H1 (cell line): ENCODE results near the gene TNNI2. TPM values are rescaled to one million over a fixed set of nuclear protein-coding genes. Genes with fewer than 3 reads are reported as not detected.

Experiments used
- CTCF ChIA-PET: fragments of 300-600 bp; sonication (Branson Sonifier 250); formaldehyde crosslinking; loops from one replicate; lab custom pipeline; 2021; ENCODE audit not compliant: partially characterized antibody; lab: Charles Lee
- POLR2A ChIA-PET: fragments of 300-600 bp; sonication (Branson Sonifier 250); formaldehyde crosslinking; loops from one replicate; lab custom pipeline; 2021; ENCODE audit warnings: inconsistent platforms; ENCODE audit not compliant: partially characterized antibody; lab: Charles Lee
- DNase-seq, 2 experiments: peaks; one replicate each; pipeline versions ENCODE4 v3.0.0 to v3.0.0-alpha.2; 2010 to 2022; ENCODE audit warnings: low spot score in 2 of 2, low read depth in 1 of 2, mixed read lengths in 1 of 2
- FAIRE-seq: peaks from 2 replicates; lab custom pipeline; 2011; peaks lifted over from hg19 to GRCh38; lab: Jason Lieb, UNC
- H2AFZ ChIP-seq: 2 replicates; pipeline ENCODE4 v1.8.1; 2012; ENCODE audit warnings: low read length, inconsistent platforms
- H2AK5ac ChIP-seq: 2 replicates; pipeline ENCODE4 v1.6.1; 2013; ENCODE audit warnings: low read depth, low read length
- H2BK120ac ChIP-seq: replicated peaks from 2 replicates; pipeline ENCODE3; 2013; ENCODE audit warnings: low read depth, low read length, inconsistent platforms
- H2BK12ac ChIP-seq: 2 replicates; pipeline ENCODE4 v1.6.1; 2013; ENCODE audit warnings: low read depth, low read length
- H2BK15ac ChIP-seq: 2 replicates; pipeline ENCODE4 v1.6.1; 2013; ENCODE audit warnings: low read length
- H2BK20ac ChIP-seq: 2 replicates; pipeline ENCODE4 v1.6.1; 2013; ENCODE audit warnings: low read length
- H2BK5ac ChIP-seq: 2 replicates; pipeline ENCODE4 v1.6.1; 2013; ENCODE audit warnings: low read depth, low read length
- H3K14ac ChIP-seq: 2 replicates; pipeline ENCODE4 v1.6.1; 2013; ENCODE audit warnings: inconsistent platforms; ENCODE audit not compliant: insufficient read length
- H3K18ac ChIP-seq: 2 replicates; pipeline ENCODE4 v1.6.1; 2013; ENCODE audit warnings: low read length; ENCODE audit errors: extremely low read depth
- H3K23ac ChIP-seq: 2 replicates; pipeline ENCODE4 v1.6.1; 2013; ENCODE audit warnings: inconsistent platforms; ENCODE audit not compliant: insufficient read length
- H3K23me2 ChIP-seq: 2 replicates; pipeline ENCODE4 v1.6.1; 2013; ENCODE audit warnings: low read depth, low read length
- H3K27ac ChIP-seq: 2 replicates; pipeline ENCODE4 v1.6.1; 2011; ENCODE audit warnings: low read depth, low read length, inconsistent platforms
- H3K27me3 ChIP-seq, 4 experiments: replicated peaks in 1 of 4; 1 replicate in 1 of 4; 2 replicates in 3 of 4; pipeline versions ENCODE4 v1.6.1 to v1.8.1; 2011 to 2013; ENCODE audit warnings: low read length in 3 of 4, mild to moderate bottlenecking in 3 of 4, inconsistent platforms in 2 of 4, mixed read lengths in 2 of 4, moderate library complexity in 1 of 4; ENCODE audit not compliant: control insufficient read depth in 3 of 4, insufficient read depth in 3 of 4; ENCODE audit errors: extremely low read depth in 1 of 4
- H3K36me3 ChIP-seq, 4 experiments: 2 replicates each; pipeline versions ENCODE4 v1.6.1 to v1.8.1; 2011 to 2013; ENCODE audit warnings: mild to moderate bottlenecking in 4 of 4, low read length in 3 of 4, moderate library complexity in 2 of 4, control low read depth in 1 of 4, inconsistent platforms in 1 of 4; ENCODE audit not compliant: insufficient read depth in 4 of 4, control insufficient read depth in 2 of 4
- H3K4ac ChIP-seq: replicated peaks from 2 replicates; pipeline ENCODE3; 2013; ENCODE audit warnings: low read length, low read depth, mixed read lengths, inconsistent platforms; ENCODE audit not compliant: insufficient read length
- H3K4me1 ChIP-seq, 4 experiments: replicated peaks in 1 of 4; 1 replicate in 1 of 4; 2 replicates in 3 of 4; pipeline versions ENCODE4 v1.6.1 to v1.8.1; 2011 to 2013; ENCODE audit warnings: low read length in 3 of 4, inconsistent platforms in 2 of 4, mixed read lengths in 1 of 4; ENCODE audit not compliant: insufficient read depth in 4 of 4, control insufficient read depth in 3 of 4
- H3K4me2 ChIP-seq, 2 experiments: 2 replicates each; pipeline versions ENCODE4 v1.6.1 to v1.8.1; 2011 to 2013; ENCODE audit warnings: low read depth in 2 of 2, low read length in 2 of 2, control low read depth in 1 of 2, inconsistent platforms in 1 of 2, mild to moderate bottlenecking in 1 of 2; ENCODE audit not compliant: insufficient read depth in 1 of 2
- H3K4me3 ChIP-seq, 4 experiments: fragments of 200-600, 300-600 bp in 1 of 4; sonication (generic), shearing (Covaris generic), sonication (Bioruptor Twin) in 1 of 4; 2 replicates each; pipeline versions ENCODE4 v1.5.1 to v1.8.1; 2011 to 2016; ENCODE audit warnings: low read length in 4 of 4, low read depth in 3 of 4, control low read depth in 2 of 4, inconsistent platforms in 2 of 4, mild to moderate bottlenecking in 2 of 4, mixed read lengths in 1 of 4, moderate library complexity in 1 of 4; ENCODE audit not compliant: insufficient read depth in 2 of 4; ENCODE audit errors: extremely low read depth in 1 of 4
- H3K56ac ChIP-seq: replicated peaks from 2 replicates; pipeline ENCODE3; 2013; ENCODE audit warnings: low read depth, mild to moderate bottlenecking, mixed read lengths, low read length, inconsistent platforms; ENCODE audit not compliant: insufficient read length
- H3K79me1 ChIP-seq: 2 replicates; pipeline ENCODE4 v1.6.1; 2013; ENCODE audit warnings: low read depth, low read length, control low read depth
- H3K79me2 ChIP-seq, 2 experiments: 2 replicates each; pipeline versions ENCODE4 v1.6.1 to v1.8.1; 2012 to 2013; ENCODE audit warnings: low read length in 2 of 2, mild to moderate bottlenecking in 2 of 2, inconsistent platforms in 1 of 2; ENCODE audit not compliant: insufficient read depth in 2 of 2, control insufficient read depth in 1 of 2
- H3K9ac ChIP-seq, 4 experiments: replicated peaks in 1 of 4; 1 replicate in 1 of 4; 2 replicates in 3 of 4; pipeline versions ENCODE4 v1.6.1 to v1.8.1; 2011 to 2013; ENCODE audit warnings: low read depth in 3 of 4, low read length in 3 of 4, control low read depth in 2 of 4, mild to moderate bottlenecking in 2 of 4, moderate library complexity in 2 of 4, inconsistent platforms in 1 of 4; ENCODE audit errors: extremely low read depth in 1 of 4
- H3K9me3 ChIP-seq, 2 experiments: 2 replicates each; pipeline versions ENCODE4 v1.6.1 to v1.8.1; 2012 to 2013; ENCODE audit warnings: mild to moderate bottlenecking in 2 of 2, moderate library complexity in 2 of 2, control low read depth in 1 of 2, inconsistent platforms in 1 of 2, low read depth in 1 of 2, low read length in 1 of 2, mixed read lengths in 1 of 2; ENCODE audit not compliant: insufficient read depth in 2 of 2
- H4K20me1 ChIP-seq, 2 experiments: replicated peaks in 1 of 2; 2 replicates each; pipeline versions ENCODE3 to v1.8.1; 2011 to 2013; ENCODE audit warnings: inconsistent platforms in 2 of 2, low read length in 2 of 2, mild to moderate bottlenecking in 1 of 2; ENCODE audit not compliant: insufficient read depth in 2 of 2, control insufficient read depth in 1 of 2
- H4K5ac ChIP-seq: 2 replicates; pipeline ENCODE4 v1.6.1; 2013; ENCODE audit warnings: low read length, low read depth, mixed read lengths, inconsistent platforms; ENCODE audit not compliant: insufficient read length
- H4K8ac ChIP-seq: 2 replicates; pipeline ENCODE4 v1.8.0; 2013; ENCODE audit warnings: mild to moderate bottlenecking, moderate library complexity, low read length, inconsistent platforms; ENCODE audit not compliant: insufficient read depth; ENCODE audit errors: extremely low read depth
- H4K91ac ChIP-seq: replicated peaks from 2 replicates; pipeline ENCODE3; 2013; ENCODE audit warnings: low read length, mixed read lengths, inconsistent platforms; ENCODE audit not compliant: insufficient read length
- ASH2L ChIP-seq: fragments of 200-600, 300-600 bp; sonication (generic); IDR thresholded peaks from one replicate; pipeline ENCODE4 v1.7.1; 2017; ENCODE audit warnings: low read length
- BRCA1 ChIP-seq: IDR thresholded peaks from 2 replicates; pipeline ENCODE4 v1.6.1; 2012; ENCODE audit warnings: low read depth, low read length, improper control_type of control experiment
- JUN ChIP-seq: IDR thresholded peaks from 2 replicates; pipeline ENCODE4 v1.6.1; 2011; ENCODE audit warnings: low read depth, mild to moderate bottlenecking, improper control_type of control experiment, low read length
- POLR2AphosphoS5 ChIP-seq: IDR thresholded peaks from 2 replicates; pipeline ENCODE4 v1.6.1; 2011; ENCODE audit warnings: low read depth, low read length
- POU5F1 ChIP-seq: IDR thresholded peaks from 2 replicates; pipeline ENCODE4 v1.6.1; 2011; ENCODE audit warnings: low read depth, mild to moderate bottlenecking, low read length, moderate library complexity
- RNF2 ChIP-seq: fragments of 200-900, 300-1000 bp; sonication (generic); IDR thresholded peaks from 2 replicates; pipeline ENCODE4 v1.7.1; 2016; ENCODE audit warnings: borderline replicate concordance, low read depth, mild to moderate bottlenecking, antibody characterized with exemption, low read length; ENCODE audit not compliant: poor library complexity, severe bottlenecking; ENCODE audit errors: missing control alignments
- SAP30 ChIP-seq: fragments of 300-600 bp; sonication (generic); IDR thresholded peaks from 2 replicates; pipeline ENCODE4 v1.7.1; 2012; ENCODE audit warnings: low read length, moderate library complexity, mild to moderate bottlenecking, inconsistent platforms; ENCODE audit not compliant: insufficient read depth, insufficient replicate concordance
- TAF7 ChIP-seq: optimal IDR thresholded peaks from 2 replicates; pipeline ENCODE3; 2011; ENCODE audit warnings: low read depth, mild to moderate bottlenecking, inconsistent platforms, low read length, moderate library complexity, borderline replicate concordance
- WGBS, 2 experiments: shearing (Covaris generic) in 1 of 2; methylation state at CpG; one replicate each; pipeline versions ENCODE4 v1.1.6 to v1.1.7; 2013 to 2015; ENCODE audit warnings: low lambda C conversion rate in 2 of 2, mixed read lengths in 2 of 2, inconsistent platforms in 1 of 2, low coverage in 1 of 2, missing lambda C conversion rate in 1 of 2; ENCODE audit not compliant: insufficient replicate concordance in 2 of 2, insufficient coverage in 1 of 2, insufficient read length in 1 of 2; ENCODE audit errors: extremely low coverage in 1 of 2, missing lambda C conversion rate in 1 of 2; 5-methylcytosine and 5-hydroxymethylcytosine counted together
- polyA plus RNA-seq, 7 experiments: library from polyadenylated mRNA; depleted of rRNA in 3 of 7; stranded (reverse) in 5 of 7; unstranded in 2 of 7; fragments of >200 nt in 5 of 7; fragments of 200-250 nt in 2 of 7; gene quantifications; 1 replicate in 5 of 7; 2 replicates in 1 of 7; 4 replicates in 1 of 7; pipeline versions ENCODE4 v1.2.1 to v1.2.3, GENCODE V29; 2011 to 2013; ENCODE audit warnings: missing spikeins in 2 of 7, mixed read lengths in 2 of 7
- total RNA-seq: library from RNA; stranded (reverse); fragmentation: NEBNext Ultra II Directional; extraction: Animal tissue kit (Norgen Biotek cat#: 25700); gene quantifications from 2 replicates; pipeline ENCODE4 v1.2.1, GENCODE V29; 2021
- TF ChIP-seq, protein P1 (sequence below): IDR thresholded peaks from 2 replicates; pipeline ENCODE4 v1.6.1; 2011; ENCODE audit warnings: low read length, improper control_type of control experiment

The TNNI2 gene
- total and polyA plus RNA-seq, 2 of the 8 experiments (the other 6 are each of a cell fraction or from before 2014, with no cell fraction given) = not detected

DNA sequence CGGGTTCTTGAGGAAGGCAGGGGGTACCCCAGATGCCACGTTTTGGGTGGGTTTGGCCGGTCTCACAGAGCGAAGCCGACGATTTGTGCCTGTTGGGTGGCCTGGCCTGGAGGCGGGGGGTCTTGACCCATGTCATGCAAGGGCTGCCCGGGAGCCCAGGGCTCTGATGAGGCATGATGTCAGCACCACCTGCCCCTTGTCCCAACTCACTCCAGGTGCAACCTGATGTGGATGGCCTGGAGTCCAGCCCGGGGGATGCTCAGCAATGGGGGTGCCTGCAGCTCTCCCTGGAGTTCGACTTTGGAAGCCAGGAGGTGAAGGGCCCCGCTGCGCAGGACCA, 3.1 kb upstream of the TNNI2 start:
- H4K20me1 ChIP-seq = no peaks in the 10 kb centered on the region

More for the DNA sequence above, 3.1 kb upstream of the TNNI2 start:
- 0 out of 2 replicates have a peak overlapping the region, but pooled peaks have one; percentile 21 for H4K8ac ChIP-seq
- no peak overlapping the region; the same call in 1 of the 2 replicates for H3K18ac ChIP-seq
- no peak overlapping the region for H2BK12ac ChIP-seq
- H3K4me1 ChIP-seq = peaks cover 0 to 4% (median 2%) of the 10 kb centered on the region in 4 experiments; a peak in 4 of 7 replicates
- H2AK5ac ChIP-seq = no peak overlapping the region
- H3K14ac ChIP-seq = no peak overlapping the region
- FAIRE-seq (no peak), DNase-seq (no peak)
- H3K9me3 ChIP-seq = no peaks in the 10 kb centered on the region
- whole genome bisulfite sequencing, 2 experiments = 96% methylated on average over 10 of the region's 12 CpGs; no CpG with 5 or more reads in 1 of the 2 experiments
- no peaks in the 10 kb centered on the region for H3K23me2 ChIP-seq
- H3K36me3 ChIP-seq = no peaks in the 10 kb centered on the region
- H3K4ac ChIP-seq = no peak overlapping the region
- peaks cover 0 to 6% (median 0%) of the 10 kb centered on the region in 4 experiments; a peak in 3 of 7 replicates for H3K27me3 ChIP-seq
- no peak overlapping the region for H3K23ac ChIP-seq
- H3K79me1 ChIP-seq = no peaks in the 10 kb centered on the region
- H3K27ac ChIP-seq = no peak overlapping the region
- H3K56ac ChIP-seq = no peak overlapping the region
- H2BK20ac ChIP-seq = no peak overlapping the region
- H2BK5ac ChIP-seq = no peak overlapping the region
- H3K4me3 ChIP-seq = no peak overlapping the region
- no peak overlapping the region for H2BK15ac ChIP-seq
- no peak for TF ChIP-seq JUN
- no peak for TF ChIP-seq ASH2L
- no peak for TF ChIP-seq BRCA1
- no peak for TF ChIP-seq POU5F1
- TF ChIP-seq, protein P1, sequence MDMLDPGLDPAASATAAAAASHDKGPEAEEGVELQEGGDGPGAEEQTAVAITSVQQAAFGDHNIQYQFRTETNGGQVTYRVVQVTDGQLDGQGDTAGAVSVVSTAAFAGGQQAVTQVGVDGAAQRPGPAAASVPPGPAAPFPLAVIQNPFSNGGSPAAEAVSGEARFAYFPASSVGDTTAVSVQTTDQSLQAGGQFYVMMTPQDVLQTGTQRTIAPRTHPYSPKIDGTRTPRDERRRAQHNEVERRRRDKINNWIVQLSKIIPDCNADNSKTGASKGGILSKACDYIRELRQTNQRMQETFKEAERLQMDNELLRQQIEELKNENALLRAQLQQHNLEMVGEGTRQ = no peak
- TF ChIP-seq TAF7 = no peak
- no peak for TF ChIP-seq RNF2
- no peak for TF ChIP-seq SAP30
- no peak for TF ChIP-seq POLR2AphosphoS5
- H4K91ac ChIP-seq = no peak overlapping the region
- POLR2A ChIA-PET = no interaction called here
- no peak overlapping the region for H3K4me2 ChIP-seq
- no peaks in the 10 kb centered on the region for H3K79me2 ChIP-seq
- no peak overlapping the region for H2AFZ ChIP-seq
- H4K5ac ChIP-seq = no peak overlapping the region
- no peak overlapping the region for H3K9ac ChIP-seq
- H2BK120ac ChIP-seq = no peak overlapping the region
- CTCF ChIA-PET = interaction anchor here (0.8 to 15.8 kb wide), 15 partner anchors 11 to 330 kb away, joined by 3 to 439 read pairs (median 4); no protein-coding TSS in a partner anchor
